ENCODE data around the gene AMN1.

DNA sequence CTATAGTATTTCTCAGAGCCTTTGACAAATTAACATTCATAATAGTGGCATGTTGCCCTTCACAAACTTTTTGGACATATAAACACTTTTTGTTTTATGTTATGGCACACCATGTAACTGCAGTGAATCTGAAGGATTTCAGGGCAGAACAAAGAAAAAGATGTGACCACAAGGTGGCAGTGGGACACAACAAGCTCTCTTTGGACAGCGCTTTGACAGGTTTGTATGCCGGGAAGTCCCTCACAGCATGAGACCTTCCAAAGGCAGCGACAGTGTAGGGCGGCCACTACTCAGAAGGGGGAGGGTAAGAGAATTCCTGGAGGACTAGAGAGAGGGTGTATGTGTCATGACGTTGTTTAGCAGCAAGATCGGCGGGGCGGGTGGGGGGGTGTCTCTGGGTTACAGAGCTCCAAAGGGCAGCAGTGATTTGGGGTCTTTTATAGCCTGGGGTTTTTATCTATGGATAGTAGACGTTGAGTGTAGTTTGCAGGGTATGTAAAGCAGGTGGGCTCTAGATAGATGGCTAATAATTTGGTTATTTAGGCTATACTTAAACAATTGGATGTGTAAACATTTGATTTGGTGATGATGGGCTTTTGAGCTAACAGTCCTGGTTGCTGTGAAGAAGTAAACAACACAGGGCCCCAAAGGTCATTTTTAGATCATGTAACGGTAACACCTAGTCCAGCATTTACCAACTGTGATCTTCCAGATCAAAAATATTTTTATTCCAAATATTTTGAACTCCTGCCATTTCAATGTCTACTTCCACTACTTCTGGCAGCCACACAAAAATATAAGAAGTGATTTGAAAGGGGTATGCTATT is 46.5 kb downstream of the AMN1 start:
- TF ChIP-seq, protein P1, sequence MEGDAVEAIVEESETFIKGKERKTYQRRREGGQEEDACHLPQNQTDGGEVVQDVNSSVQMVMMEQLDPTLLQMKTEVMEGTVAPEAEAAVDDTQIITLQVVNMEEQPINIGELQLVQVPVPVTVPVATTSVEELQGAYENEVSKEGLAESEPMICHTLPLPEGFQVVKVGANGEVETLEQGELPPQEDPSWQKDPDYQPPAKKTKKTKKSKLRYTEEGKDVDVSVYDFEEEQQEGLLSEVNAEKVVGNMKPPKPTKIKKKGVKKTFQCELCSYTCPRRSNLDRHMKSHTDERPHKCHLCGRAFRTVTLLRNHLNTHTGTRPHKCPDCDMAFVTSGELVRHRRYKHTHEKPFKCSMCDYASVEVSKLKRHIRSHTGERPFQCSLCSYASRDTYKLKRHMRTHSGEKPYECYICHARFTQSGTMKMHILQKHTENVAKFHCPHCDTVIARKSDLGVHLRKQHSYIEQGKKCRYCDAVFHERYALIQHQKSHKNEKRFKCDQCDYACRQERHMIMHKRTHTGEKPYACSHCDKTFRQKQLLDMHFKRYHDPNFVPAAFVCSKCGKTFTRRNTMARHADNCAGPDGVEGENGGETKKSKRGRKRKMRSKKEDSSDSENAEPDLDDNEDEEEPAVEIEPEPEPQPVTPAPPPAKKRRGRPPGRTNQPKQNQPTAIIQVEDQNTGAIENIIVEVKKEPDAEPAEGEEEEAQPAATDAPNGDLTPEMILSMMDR (IDR thresholded peaks at IDR 0.05), result peak; percentile 96
- no peak for TF ChIP-seq ZFX (IDR thresholded peaks at IDR 0.05; ENCODE audit: borderline replicate concordance)
